ENCODE results near the gene ZNF581.

The ZNF581 gene

GRCh38 chr19:55689411-55690108, 46.1 kb downstream of the ZNF581 start:
- Mint-ChIP-seq H3K4me3 (no peak overlapping the region), H3K4me1 (peaks cover 11% of the 10 kb centered on the region), H3K9me3 (no peaks in the 10 kb centered on the region), H3K27ac (ENCODE audit: low read depth) (no peak overlapping the region), H3K36me3 (ENCODE audit: insufficient read depth) (peaks cover 21% of the 10 kb centered on the region), H3K27me3 (no peaks in the 10 kb centered on the region)
- ATAC-seq (replicated peaks; ENCODE audit: extremely low read depth, poor library complexity, severe bottlenecking) = no peak
- no peak for DNase-seq (ENCODE audit: low spot score in 2 of 2)

- Mint-ChIP-seq H3K36me3 (ENCODE audit: insufficient read depth) (peaks cover 23% of the 10 kb centered on the region), H3K4me3 (no peak overlapping the region)
These were observed 46.8 kb downstream of the ZNF581 start for GRCh38 chr19:55690109-55690768.

GRCh38 chr19:55690769-55691545, 47.5 kb downstream of the ZNF581 start:
- H3K36me3 Mint-ChIP-seq (ENCODE audit: insufficient read depth) = peaks cover 21% of the 10 kb centered on the region

More at GRCh38 chr19:55690109-55690768, 46.8 kb downstream of the ZNF581 start:
- Mint-ChIP-seq H3K27me3 (no peaks in the 10 kb centered on the region), H3K4me1 (peaks cover 11% of the 10 kb centered on the region), H3K27ac (ENCODE audit: low read depth) (no peak overlapping the region), H3K9me3 (no peaks in the 10 kb centered on the region)
- ATAC-seq (replicated peaks; ENCODE audit: extremely low read depth, poor library complexity, severe bottlenecking) (no peak), DNase-seq (ENCODE audit: low spot score in 2 of 2) (no peak)

GRCh38 chr19:55691561-55692481, 48.4 kb downstream of the ZNF581 start:
- no peaks in the 10 kb centered on the region for H3K27me3 Mint-ChIP-seq
- H3K4me1 Mint-ChIP-seq = no peaks in the 10 kb centered on the region
- no peaks in the 10 kb centered on the region for H3K9me3 Mint-ChIP-seq
- no peak for DNase-seq (ENCODE audit: low spot score in 2 of 2)
- no peak for ATAC-seq (replicated peaks; ENCODE audit: extremely low read depth, poor library complexity, severe bottlenecking)
- H3K27ac Mint-ChIP-seq (ENCODE audit: low read depth) = no peak overlapping the region
- no peak overlapping the region for H3K4me3 Mint-ChIP-seq
- peaks cover 24% of the 10 kb centered on the region for H3K36me3 Mint-ChIP-seq (ENCODE audit: insufficient read depth)

More at GRCh38 chr19:55690769-55691545, 47.5 kb downstream of the ZNF581 start:
- ATAC-seq (replicated peaks; ENCODE audit: extremely low read depth, poor library complexity, severe bottlenecking) (no peak), DNase-seq (ENCODE audit: low spot score in 2 of 2) (no peak)
- Mint-ChIP-seq H3K4me1 (peaks cover 7% of the 10 kb centered on the region), H3K27me3 (no peaks in the 10 kb centered on the region), H3K4me3 (no peak overlapping the region), H3K9me3 (no peaks in the 10 kb centered on the region), H3K27ac (ENCODE audit: low read depth) (no peak overlapping the region)

GRCh38 chr19:55692681-55693081, 49.2 kb downstream of the ZNF581 start:
- no peak overlapping the region for H3K27ac Mint-ChIP-seq (ENCODE audit: low read depth)
- H3K27me3 Mint-ChIP-seq = no peaks in the 10 kb centered on the region
- H3K4me3 Mint-ChIP-seq = no peak overlapping the region
- H3K9me3 Mint-ChIP-seq = no peaks in the 10 kb centered on the region
- ATAC-seq (replicated peaks; ENCODE audit: extremely low read depth, poor library complexity, severe bottlenecking) (no peak), DNase-seq (ENCODE audit: low spot score in 2 of 2) (no peak)
- H3K36me3 Mint-ChIP-seq (ENCODE audit: insufficient read depth) = peaks cover 25% of the 10 kb centered on the region
- H3K4me1 Mint-ChIP-seq = no peaks in the 10 kb centered on the region

- no peak overlapping the region for H3K4me3 Mint-ChIP-seq
- no peak for DNase-seq (ENCODE audit: low spot score in 2 of 2)
These were observed 50.0 kb downstream of the ZNF581 start for GRCh38 chr19:55693336-55693974.

GRCh38 chr19:55694241-55694655, 50.8 kb downstream of the ZNF581 start:
- Mint-ChIP-seq H3K27ac (ENCODE audit: low read depth) (no peak overlapping the region), H3K27me3 (no peaks in the 10 kb centered on the region), H3K36me3 (ENCODE audit: insufficient read depth) (peaks cover 27% of the 10 kb centered on the region), H3K9me3 (no peaks in the 10 kb centered on the region), H3K4me3 (no peak overlapping the region), H3K4me1 (no peaks in the 10 kb centered on the region)
- DNase-seq (ENCODE audit: low spot score in 2 of 2) (no peak), ATAC-seq (replicated peaks; ENCODE audit: extremely low read depth, poor library complexity, severe bottlenecking) (no peak)

More at GRCh38 chr19:55693336-55693974, 50.0 kb downstream of the ZNF581 start:
- peaks cover 28% of the 10 kb centered on the region for H3K36me3 Mint-ChIP-seq (ENCODE audit: insufficient read depth)
- no peaks in the 10 kb centered on the region for H3K9me3 Mint-ChIP-seq
- ATAC-seq (replicated peaks; ENCODE audit: extremely low read depth, poor library complexity, severe bottlenecking) = no peak
- no peaks in the 10 kb centered on the region for H3K27me3 Mint-ChIP-seq
- no peaks in the 10 kb centered on the region for H3K4me1 Mint-ChIP-seq
- no peak overlapping the region for H3K27ac Mint-ChIP-seq (ENCODE audit: low read depth)

GRCh38 chr19:55694656-55695491, 51.4 kb downstream of the ZNF581 start:
- no peak overlapping the region for H3K27ac Mint-ChIP-seq (ENCODE audit: low read depth)
- no peak for DNase-seq (ENCODE audit: low spot score in 2 of 2)
- peaks cover 27% of the 10 kb centered on the region for H3K36me3 Mint-ChIP-seq (ENCODE audit: insufficient read depth)
- no peak overlapping the region for H3K4me3 Mint-ChIP-seq
- ATAC-seq (replicated peaks; ENCODE audit: extremely low read depth, poor library complexity, severe bottlenecking) = no peak
- H3K27me3 Mint-ChIP-seq = no peaks in the 10 kb centered on the region
- H3K9me3 Mint-ChIP-seq = no peaks in the 10 kb centered on the region
- no peaks in the 10 kb centered on the region for H3K4me1 Mint-ChIP-seq

All from central memory CD8-positive, alpha-beta T cell (primary cell).